Ishikawa (cell line): ENCODE results near the gene DLX5.

Experiments
- CEBPB ChIP-seq: IDR thresholded peaks from 2 replicates; pipeline ENCODE4 v1.6.1; 2012
- CREB1 ChIP-seq: IDR thresholded peaks from 2 replicates; pipeline ENCODE4 v1.6.1; 2012; ENCODE audit warnings: low read depth
- EGR1 ChIP-seq: IDR thresholded peaks from 2 replicates; pipeline ENCODE4 v1.6.1; 2012
- EP300 ChIP-seq: IDR thresholded peaks from 2 replicates; pipeline ENCODE4 v1.6.1; 2012; ENCODE audit warnings: borderline replicate concordance
- FOXM1 ChIP-seq: IDR thresholded peaks from 2 replicates; pipeline ENCODE4 v1.6.1; 2012; ENCODE audit warnings: low read depth, borderline replicate concordance
- MAX ChIP-seq: IDR thresholded peaks from 2 replicates; pipeline ENCODE4 v1.6.1; 2012
- NFIC ChIP-seq: IDR thresholded peaks from 2 replicates; pipeline ENCODE4 v1.6.1; 2012
- RAD21 ChIP-seq: IDR thresholded peaks from 2 replicates; pipeline ENCODE4 v1.6.1; 2012; ENCODE audit warnings: low read depth
- REST ChIP-seq: IDR thresholded peaks from 2 replicates; pipeline ENCODE4 v1.6.1; 2012; ENCODE audit warnings: low read depth, mild to moderate bottlenecking
- TAF1 ChIP-seq: IDR thresholded peaks from 2 replicates; pipeline ENCODE4 v1.6.1; 2012; ENCODE audit warnings: low read depth, mild to moderate bottlenecking
- TCF12 ChIP-seq: IDR thresholded peaks from 2 replicates; pipeline ENCODE4 v1.6.1; 2012; ENCODE audit warnings: low read depth
- TEAD4 ChIP-seq: IDR thresholded peaks from 2 replicates; pipeline ENCODE4 v1.6.1; 2012
- YY1 ChIP-seq: IDR thresholded peaks from 2 replicates; pipeline ENCODE4 v1.6.1; 2012; ENCODE audit warnings: low read depth
- ZBTB7A ChIP-seq: IDR thresholded peaks from 2 replicates; pipeline ENCODE4 v1.6.1; 2012; ENCODE audit warnings: low read depth
- TF ChIP-seq, protein P1 (sequence below): IDR thresholded peaks from 2 replicates; pipeline ENCODE4 v1.6.1; 2012

Gene DLX5

DNA sequence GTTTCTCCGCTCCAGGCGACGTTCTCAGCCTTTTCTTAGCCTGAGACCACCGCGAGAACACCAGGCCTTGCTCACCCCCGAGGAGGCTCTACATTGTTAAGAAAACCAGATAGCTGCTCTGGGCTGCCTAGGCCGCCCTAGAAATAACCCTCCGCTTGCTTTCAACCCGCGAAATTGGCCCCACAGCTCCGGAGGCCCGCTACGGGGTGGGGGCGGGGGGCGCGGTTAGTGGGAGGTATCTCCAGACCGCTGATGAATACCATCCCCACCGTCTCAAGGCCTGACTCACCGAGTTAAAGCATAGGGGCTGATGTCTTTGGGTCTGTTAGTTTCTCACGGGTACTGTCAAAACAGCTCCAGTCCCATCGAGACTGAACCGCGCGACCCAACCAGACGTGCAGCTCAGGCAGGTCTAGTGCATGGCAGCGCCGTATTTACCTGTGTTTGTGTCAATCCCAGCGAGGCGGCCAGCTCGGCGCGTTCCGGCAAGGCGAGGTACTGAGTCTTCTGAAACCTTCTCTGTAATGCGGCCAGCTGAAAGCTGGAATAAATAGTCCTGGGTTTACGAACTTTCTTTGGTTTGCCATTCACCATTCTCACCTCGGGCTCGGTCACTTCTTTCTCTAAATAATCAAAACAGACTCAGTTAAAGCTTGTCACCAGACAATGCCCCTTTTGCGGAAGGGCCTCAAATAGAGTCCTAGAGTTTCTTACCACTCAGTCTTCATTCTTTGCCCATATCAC lies 2.7 kb downstream of the DLX5 start:
- no peak for TF ChIP-seq TCF12

- TF ChIP-seq EGR1 (no peak), FOXM1 (no peak), CEBPB (no peak), CREB1 (no peak), EP300 (no peak), MAX (no peak), TEAD4 (no peak), TAF1 (no peak), TCF12 (no peak), ZBTB7A (no peak), RAD21 (no peak), YY1 (no peak), NFIC (no peak), REST (no peak)
- TF ChIP-seq, protein P1, sequence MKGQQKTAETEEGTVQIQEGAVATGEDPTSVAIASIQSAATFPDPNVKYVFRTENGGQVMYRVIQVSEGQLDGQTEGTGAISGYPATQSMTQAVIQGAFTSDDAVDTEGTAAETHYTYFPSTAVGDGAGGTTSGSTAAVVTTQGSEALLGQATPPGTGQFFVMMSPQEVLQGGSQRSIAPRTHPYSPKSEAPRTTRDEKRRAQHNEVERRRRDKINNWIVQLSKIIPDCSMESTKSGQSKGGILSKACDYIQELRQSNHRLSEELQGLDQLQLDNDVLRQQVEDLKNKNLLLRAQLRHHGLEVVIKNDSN, result no peak
Observed at GRCh38 chr7:97020996-97021746, 3.5 kb downstream of the DLX5 start.

GRCh38 chr7:97020601-97020995 lies 4.0 kb downstream of the DLX5 start:
- no peak for TF ChIP-seq ZBTB7A
- no peak for TF ChIP-seq TEAD4
- TF ChIP-seq CREB1, result no peak
- TF ChIP-seq MAX, result no peak

- no peak for TF ChIP-seq YY1
Observed at GRCh38 chr7:97019710-97020225, 4.9 kb downstream of the DLX5 start.

DNA sequence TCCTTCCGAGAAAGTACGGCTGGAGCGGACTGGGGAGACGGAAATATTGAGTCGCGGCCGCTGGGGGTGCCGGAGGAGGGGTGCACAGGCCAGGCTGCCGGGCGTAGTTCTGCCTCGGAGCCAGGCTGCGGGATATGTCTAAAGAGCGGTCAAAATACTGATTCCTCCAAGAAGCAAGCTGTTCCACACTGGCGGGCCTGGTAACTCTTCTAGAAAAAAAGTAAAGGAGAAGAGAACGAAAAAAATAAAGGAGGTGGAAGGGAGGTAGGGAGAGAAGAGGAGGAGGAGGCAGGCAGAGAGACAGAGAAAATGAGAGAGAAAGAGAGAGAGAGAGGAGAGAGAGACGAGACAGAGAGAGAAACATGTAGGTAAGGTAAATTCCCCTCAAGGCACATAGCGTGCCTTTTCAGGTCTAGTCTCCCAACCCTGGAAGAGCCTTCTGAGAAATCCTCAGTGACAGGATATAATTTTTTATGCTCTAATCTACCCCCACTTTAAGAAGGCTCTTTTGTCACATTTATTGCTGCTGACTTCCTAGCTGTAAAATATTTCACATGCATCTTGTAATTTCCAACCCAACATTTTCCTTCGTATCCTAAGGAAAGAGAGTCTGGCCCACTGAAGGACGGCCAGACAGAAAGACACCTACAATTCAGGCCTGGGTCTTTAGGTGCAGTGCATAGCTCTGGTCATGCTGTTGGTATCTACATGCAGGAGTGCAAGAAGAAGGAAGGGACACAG lies 5.7 kb downstream of the DLX5 start:
- TF ChIP-seq, protein P1, result no peak
- no peak for TF ChIP-seq TAF1
- no peak for TF ChIP-seq REST

GRCh38 chr7:97018126-97018601 lies 6.5 kb downstream of the DLX5 start:
- TF ChIP-seq YY1 (no peak), EGR1 (no peak), RAD21 (no peak), CREB1 (no peak), FOXM1 (no peak)
